HL-60 (cell line): ENCODE data around the gene OSBPL10.

Experiments
- DNase-seq, 2 experiments: peaks; one replicate each; pipeline ENCODE4 v3.0.0-alpha.2; 2010 to 2020; ENCODE audit warnings: low read depth in 1 of 2, low spot score in 1 of 2
- H3K27ac ChIP-seq: fragments of 250-450 bp; sonication (Bioruptor Pico); replicated peaks from 2 replicates; pipeline ENCODE4 v1.5.1; 2020; ENCODE audit warnings: mild to moderate bottlenecking, moderate library complexity
- H3K27me3 ChIP-seq: fragments of 250-450 bp; sonication (Bioruptor Pico); 2 replicates; pipeline ENCODE4 v1.5.1; 2021; ENCODE audit warnings: mild to moderate bottlenecking, moderate library complexity; ENCODE audit not compliant: insufficient read depth, poor library complexity, severe bottlenecking
- H3K4me3 ChIP-seq: replicated peaks from 2 replicates; pipeline ENCODE4 v1.5.1; 2011; ENCODE audit warnings: mild to moderate bottlenecking, control low read depth, low read length; ENCODE audit not compliant: insufficient read depth
- GABPA ChIP-seq: IDR thresholded peaks from 2 replicates; pipeline ENCODE4 v1.6.1; 2012; ENCODE audit warnings: low read depth
- POLR2AphosphoS5 ChIP-seq: IDR thresholded peaks from 2 replicates; pipeline ENCODE4 v1.6.1; 2012; ENCODE audit warnings: low read depth
- SPI1 ChIP-seq: IDR thresholded peaks from 2 replicates; pipeline ENCODE4 v1.6.1; 2012; ENCODE audit warnings: low read depth, mild to moderate bottlenecking, borderline replicate concordance
- TF ChIP-seq, protein P1 (sequence below): IDR thresholded peaks from one replicate; pipeline ENCODE4 v1.5.1; 2011; ENCODE audit warnings: low read length, control low read depth, inconsistent platforms; ENCODE audit not compliant: insufficient read depth
- TF ChIP-seq, protein P2 (sequence below): IDR thresholded peaks from 2 replicates; pipeline ENCODE4 v1.6.1; 2012; ENCODE audit warnings: low read depth; ENCODE audit not compliant: insufficient replicate concordance

OSBPL10 gene

DNA sequence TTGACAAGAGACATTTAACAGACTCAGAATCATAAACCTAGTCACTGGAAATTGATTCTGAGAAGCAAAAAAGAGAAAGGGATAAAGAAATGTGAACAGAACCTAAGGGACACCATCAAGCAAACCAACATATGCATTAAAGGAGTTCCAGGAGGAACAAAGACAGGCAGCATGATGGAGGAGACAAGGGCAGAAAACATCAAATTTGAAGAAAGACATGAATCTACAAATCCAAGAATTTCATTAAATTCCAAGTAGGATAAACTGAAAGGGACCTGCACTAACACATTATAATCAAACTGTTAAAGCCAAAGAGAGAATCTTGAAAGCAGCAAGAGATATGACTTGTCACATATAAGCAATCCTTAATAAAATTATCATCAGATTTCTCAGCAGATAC lies 326.1 kb downstream of the OSBPL10 start:
- no peak for DNase-seq
- no peak for TF ChIP-seq GABPA
- TF ChIP-seq SPI1, result no peak
- no peak for TF ChIP-seq POLR2AphosphoS5
- TF ChIP-seq, protein P1, sequence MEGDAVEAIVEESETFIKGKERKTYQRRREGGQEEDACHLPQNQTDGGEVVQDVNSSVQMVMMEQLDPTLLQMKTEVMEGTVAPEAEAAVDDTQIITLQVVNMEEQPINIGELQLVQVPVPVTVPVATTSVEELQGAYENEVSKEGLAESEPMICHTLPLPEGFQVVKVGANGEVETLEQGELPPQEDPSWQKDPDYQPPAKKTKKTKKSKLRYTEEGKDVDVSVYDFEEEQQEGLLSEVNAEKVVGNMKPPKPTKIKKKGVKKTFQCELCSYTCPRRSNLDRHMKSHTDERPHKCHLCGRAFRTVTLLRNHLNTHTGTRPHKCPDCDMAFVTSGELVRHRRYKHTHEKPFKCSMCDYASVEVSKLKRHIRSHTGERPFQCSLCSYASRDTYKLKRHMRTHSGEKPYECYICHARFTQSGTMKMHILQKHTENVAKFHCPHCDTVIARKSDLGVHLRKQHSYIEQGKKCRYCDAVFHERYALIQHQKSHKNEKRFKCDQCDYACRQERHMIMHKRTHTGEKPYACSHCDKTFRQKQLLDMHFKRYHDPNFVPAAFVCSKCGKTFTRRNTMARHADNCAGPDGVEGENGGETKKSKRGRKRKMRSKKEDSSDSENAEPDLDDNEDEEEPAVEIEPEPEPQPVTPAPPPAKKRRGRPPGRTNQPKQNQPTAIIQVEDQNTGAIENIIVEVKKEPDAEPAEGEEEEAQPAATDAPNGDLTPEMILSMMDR, result no peak
- TF ChIP-seq, protein P2, sequence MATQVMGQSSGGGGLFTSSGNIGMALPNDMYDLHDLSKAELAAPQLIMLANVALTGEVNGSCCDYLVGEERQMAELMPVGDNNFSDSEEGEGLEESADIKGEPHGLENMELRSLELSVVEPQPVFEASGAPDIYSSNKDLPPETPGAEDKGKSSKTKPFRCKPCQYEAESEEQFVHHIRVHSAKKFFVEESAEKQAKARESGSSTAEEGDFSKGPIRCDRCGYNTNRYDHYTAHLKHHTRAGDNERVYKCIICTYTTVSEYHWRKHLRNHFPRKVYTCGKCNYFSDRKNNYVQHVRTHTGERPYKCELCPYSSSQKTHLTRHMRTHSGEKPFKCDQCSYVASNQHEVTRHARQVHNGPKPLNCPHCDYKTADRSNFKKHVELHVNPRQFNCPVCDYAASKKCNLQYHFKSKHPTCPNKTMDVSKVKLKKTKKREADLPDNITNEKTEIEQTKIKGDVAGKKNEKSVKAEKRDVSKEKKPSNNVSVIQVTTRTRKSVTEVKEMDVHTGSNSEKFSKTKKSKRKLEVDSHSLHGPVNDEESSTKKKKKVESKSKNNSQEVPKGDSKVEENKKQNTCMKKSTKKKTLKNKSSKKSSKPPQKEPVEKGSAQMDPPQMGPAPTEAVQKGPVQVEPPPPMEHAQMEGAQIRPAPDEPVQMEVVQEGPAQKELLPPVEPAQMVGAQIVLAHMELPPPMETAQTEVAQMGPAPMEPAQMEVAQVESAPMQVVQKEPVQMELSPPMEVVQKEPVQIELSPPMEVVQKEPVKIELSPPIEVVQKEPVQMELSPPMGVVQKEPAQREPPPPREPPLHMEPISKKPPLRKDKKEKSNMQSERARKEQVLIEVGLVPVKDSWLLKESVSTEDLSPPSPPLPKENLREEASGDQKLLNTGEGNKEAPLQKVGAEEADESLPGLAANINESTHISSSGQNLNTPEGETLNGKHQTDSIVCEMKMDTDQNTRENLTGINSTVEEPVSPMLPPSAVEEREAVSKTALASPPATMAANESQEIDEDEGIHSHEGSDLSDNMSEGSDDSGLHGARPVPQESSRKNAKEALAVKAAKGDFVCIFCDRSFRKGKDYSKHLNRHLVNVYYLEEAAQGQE, result no peak
- no peak overlapping the region for H3K4me3 ChIP-seq
- no peaks in the 10 kb centered on the region for H3K27me3 ChIP-seq
- H3K27ac ChIP-seq, result no peak overlapping the region

DNA sequence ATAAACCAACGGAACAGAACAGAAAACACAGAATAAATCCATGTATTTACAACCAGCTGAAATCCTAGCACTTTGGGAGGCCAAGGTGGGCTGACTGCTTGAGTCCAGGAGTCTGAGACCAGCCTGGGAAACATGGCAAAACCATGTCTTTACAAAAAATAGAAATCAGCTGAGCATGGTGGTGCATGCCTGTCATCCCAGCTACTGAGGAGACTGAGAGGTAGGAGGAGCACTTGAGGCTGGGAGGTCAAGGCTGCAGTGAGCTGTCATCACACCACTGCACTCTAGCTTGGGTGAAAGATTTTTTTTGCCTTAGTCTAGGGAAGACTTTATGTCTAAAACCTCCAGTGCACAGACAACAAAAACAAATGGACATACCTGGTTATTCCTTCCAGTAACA lies 327.6 kb downstream of the OSBPL10 start:
- Histone ChIP-seq H3K27me3 (no peaks in the 10 kb centered on the region), H3K27ac (no peak overlapping the region), H3K4me3 (no peak overlapping the region)
- no peak for DNase-seq
- TF ChIP-seq, protein P2, result no peak
- TF ChIP-seq GABPA, result no peak
- no peak for TF ChIP-seq POLR2AphosphoS5
- TF ChIP-seq SPI1, result no peak
- TF ChIP-seq, protein P1, result no peak

DNA sequence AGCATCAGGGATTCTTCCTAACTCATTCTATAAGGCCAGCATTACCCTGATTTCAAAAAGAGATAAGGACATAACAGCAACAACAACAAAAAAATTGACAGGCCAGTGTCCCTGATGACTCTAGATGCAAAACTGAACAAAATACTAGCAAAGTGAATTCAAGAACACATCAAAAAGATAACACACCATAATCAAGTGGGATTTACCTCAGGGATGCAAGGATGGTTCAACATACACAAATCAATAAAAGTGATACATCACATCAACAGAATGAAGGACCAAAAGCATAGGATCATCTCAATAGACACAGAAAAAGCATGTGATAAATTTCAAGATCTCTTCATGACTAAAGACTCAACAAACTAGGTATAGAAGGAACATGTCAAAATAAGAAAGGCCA lies 328.8 kb downstream of the OSBPL10 start:
- DNase-seq, result no peak
- H3K4me3 ChIP-seq, result no peak overlapping the region
- TF ChIP-seq POLR2AphosphoS5, result no peak
- TF ChIP-seq, protein P2, result no peak
- H3K27ac ChIP-seq, result no peak overlapping the region
- no peaks in the 10 kb centered on the region for H3K27me3 ChIP-seq
